Activated naive CD4-positive, alpha-beta T cell treated with anti-CD3 and anti-CD28 coated beads for 36 hours (primary cell): ENCODE results near the gene PIEZO1. TPM values are rescaled to one million over a fixed set of nuclear protein-coding genes. Genes with fewer than 3 reads are reported as not detected.

ENCODE experiments used
- CTCF ChIA-PET: fragments of 350-600 bp; sonication (Branson Sonifier 250); formaldehyde crosslinking; loops from one replicate; lab custom pipeline; 2021; ENCODE audit warnings: antibody characterized with exemption; lab: Charles Lee
- DNase-seq: peaks from one replicate; pipeline ENCODE4 v3.0.0-alpha.2; 2020
- H3K27ac Mint-ChIP-seq: one replicate; pipeline ENCODE4 v1.8.0; 2021; ENCODE audit warnings: mild to moderate bottlenecking, mixed read lengths
- H3K27me3 Mint-ChIP-seq: one replicate; pipeline ENCODE4 v1.8.0; 2021; ENCODE audit warnings: low read depth, mixed read lengths
- H3K36me3 Mint-ChIP-seq: one replicate; pipeline ENCODE4 v1.8.0; 2021; ENCODE audit warnings: low read depth, mixed read lengths
- H3K4me1 Mint-ChIP-seq: one replicate; pipeline ENCODE4 v1.8.0; 2021; ENCODE audit warnings: low read depth, mixed read lengths
- H3K4me3 Mint-ChIP-seq: one replicate; pipeline ENCODE4 v1.8.0; 2021; ENCODE audit warnings: mild to moderate bottlenecking, moderate library complexity, mixed read lengths
- H3K9me3 Mint-ChIP-seq: one replicate; pipeline ENCODE4 v1.8.0; 2021; ENCODE audit warnings: mixed read lengths
- intact Hi-C: fragments of 100-400 bp; cut with micrococcal nuclease; formaldehyde crosslinking; loops from one replicate; pipeline ENCODE4 v1.15.1; 2023
- total RNA-seq, 2 experiments: library from RNA; stranded (reverse); gene quantifications; one replicate each; pipeline ENCODE4 v1.2.3, GENCODE V29; 2021

The PIEZO1 gene
- total RNA-seq, 2 experiments from 2014 or later: 78.2 to 80.1 TPM

- no peaks in the 10 kb centered on the region for H3K9me3 Mint-ChIP-seq
Observed at GRCh38 chr16:88706965-88707826, 77.8 kb downstream of the PIEZO1 start.

GRCh38 chr16:88706229-88706964 is 78.6 kb downstream of the PIEZO1 start, which contains the start of the genes CTU2 and RNF166:
Gene CTU2, plus strand, starts transcription at chr16:88706503. Its CDS starts 28 bp downstream, at chr16:88706531.
Gene RNF166, minus strand, starts transcription at chr16:88706408. Its CDS starts 83 bp downstream, at chr16:88706325.
- peaks cover 12% of the 10 kb centered on the region for H3K36me3 Mint-ChIP-seq
- DNase-seq: peak; percentile 92
- CTCF ChIA-PET: interaction anchor here (0.7 to 1.2 kb wide), 4 partner anchors 12 to 104 kb away, joined by 3 to 5 read pairs (median 3); no protein-coding TSS in a partner anchor
- intact Hi-C loops: loop anchor here (1.0 to 10.0 kb wide), 5 partner anchors 43 to 388 kb away; partner anchors contain the start of genes ACSF3, CYBA, MVD and TRAPPC2L
- no peaks in the 10 kb centered on the region for H3K9me3 Mint-ChIP-seq
- peak within 1 kb of the TSS; percentile 77 for H3K27ac Mint-ChIP-seq
- peaks cover 60% of the 10 kb centered on the region for H3K4me1 Mint-ChIP-seq
- no peaks in the 10 kb centered on the region for H3K27me3 Mint-ChIP-seq
- H3K4me3 Mint-ChIP-seq: peak within 1 kb of the TSS; percentile 84

More at GRCh38 chr16:88706965-88707826, 77.8 kb downstream of the PIEZO1 start:
- H3K4me1 Mint-ChIP-seq: peaks cover 52% of the 10 kb centered on the region
- intact Hi-C loops: loop anchor here (1.0 to 10.0 kb wide), 5 partner anchors 44 to 388 kb away; partner anchors contain the start of genes ACSF3, CYBA, MVD and TRAPPC2L
- peak overlapping the region; percentile 82 for H3K4me3 Mint-ChIP-seq
- peak overlapping the region; percentile 77 for H3K27ac Mint-ChIP-seq
- no peaks in the 10 kb centered on the region for H3K27me3 Mint-ChIP-seq
- CTCF ChIA-PET: interaction anchor here (0.7 to 1.2 kb wide), 3 partner anchors 12 to 104 kb away, joined by 3 read pairs; no protein-coding TSS in a partner anchor
- peaks cover 12% of the 10 kb centered on the region for H3K36me3 Mint-ChIP-seq
- no peak for DNase-seq

DNA sequence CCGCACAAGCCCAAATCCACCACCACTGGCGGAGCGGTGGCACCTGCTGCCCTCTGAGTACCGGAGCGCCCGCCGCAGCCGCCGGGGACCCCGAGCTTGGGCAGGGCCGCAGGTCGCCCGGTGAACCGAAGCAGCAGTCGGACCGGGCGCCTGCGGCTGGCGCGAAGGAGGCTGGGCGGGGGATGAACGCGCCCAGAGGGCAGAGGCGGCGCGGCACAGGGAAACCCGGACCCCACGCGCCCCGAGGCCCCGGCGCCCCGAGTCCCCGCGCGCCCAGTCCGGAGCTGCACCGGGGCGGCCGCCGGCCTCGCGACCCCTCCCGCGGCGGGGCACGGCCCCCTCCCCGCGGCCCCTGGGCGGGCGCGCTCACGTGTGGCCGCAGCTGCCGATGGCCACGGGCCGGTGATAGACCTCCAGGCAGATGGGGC is 79.2 kb downstream of the PIEZO1 start:
- DNase-seq: peak; percentile 25

DNA sequence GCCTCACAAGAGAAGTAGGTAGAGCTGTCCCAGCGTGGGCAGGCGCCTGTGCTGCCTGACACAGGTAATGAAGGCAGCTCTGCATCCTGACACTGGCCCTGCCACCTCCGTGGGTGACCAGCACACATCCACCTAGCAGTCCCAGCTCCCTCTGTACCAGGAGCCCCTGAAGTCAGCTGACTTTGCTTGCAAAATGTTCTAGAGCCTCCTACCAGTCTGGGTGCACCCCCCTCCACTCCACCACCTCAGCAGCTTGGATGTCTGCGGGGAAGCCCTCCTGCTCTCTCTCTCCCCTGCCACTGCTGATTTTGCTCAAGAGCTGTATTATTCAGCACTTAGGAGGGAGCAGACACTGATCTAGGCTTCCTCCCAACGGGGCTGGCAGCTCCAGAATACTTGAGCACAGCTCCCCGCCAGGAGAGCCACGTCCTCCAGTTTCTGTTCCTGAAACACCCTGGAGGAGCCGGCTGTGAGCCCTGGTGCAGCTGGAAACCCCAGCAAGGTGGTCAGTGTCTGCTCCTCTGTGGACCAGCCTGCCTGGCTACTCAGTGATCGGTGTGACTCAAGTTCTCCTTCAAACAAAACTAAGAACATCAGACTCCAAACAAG is 79.8 kb downstream of the PIEZO1 start:
- peaks cover 15% of the 10 kb centered on the region for H3K36me3 Mint-ChIP-seq
- H3K4me1 Mint-ChIP-seq: peaks cover 63% of the 10 kb centered on the region
- H3K9me3 Mint-ChIP-seq: no peaks in the 10 kb centered on the region
- peak overlapping the region; percentile 84 for H3K4me3 Mint-ChIP-seq
- peak overlapping the region; percentile 74 for H3K27ac Mint-ChIP-seq
- peak; percentile 64 for DNase-seq
- CTCF ChIA-PET: interaction anchor here (0.8 to 1.3 kb wide), 5 partner anchors 13 to 153 kb away, joined by 3 to 6 read pairs (median 5); no protein-coding TSS in a partner anchor
- H3K27me3 Mint-ChIP-seq: no peaks in the 10 kb centered on the region
- intact Hi-C loops: loop anchor here (1.0 to 10.0 kb wide), 2 partner anchors 135 to 390 kb away; partner anchors contain the start of genes ACSF3 and ZC3H18

More for the DNA sequence above, 79.2 kb downstream of the PIEZO1 start:
- H3K9me3 Mint-ChIP-seq: no peaks in the 10 kb centered on the region
- peaks cover 15% of the 10 kb centered on the region for H3K36me3 Mint-ChIP-seq
- peak overlapping the region; percentile 84 for H3K4me3 Mint-ChIP-seq
- H3K27me3 Mint-ChIP-seq: no peaks in the 10 kb centered on the region
- CTCF ChIA-PET: interaction anchor here (1.0 to 1.3 kb wide), 3 partner anchors 24 to 152 kb away, joined by 5 to 6 read pairs (median 5); no protein-coding TSS in a partner anchor
- intact Hi-C loops: loop anchor here (1.0 to 10.0 kb wide), 6 partner anchors 43 to 389 kb away; partner anchors contain the start of genes ACSF3, CYBA, MVD and TRAPPC2L
- H3K27ac Mint-ChIP-seq: peak overlapping the region; percentile 74
- H3K4me1 Mint-ChIP-seq: peaks cover 59% of the 10 kb centered on the region

DNA sequence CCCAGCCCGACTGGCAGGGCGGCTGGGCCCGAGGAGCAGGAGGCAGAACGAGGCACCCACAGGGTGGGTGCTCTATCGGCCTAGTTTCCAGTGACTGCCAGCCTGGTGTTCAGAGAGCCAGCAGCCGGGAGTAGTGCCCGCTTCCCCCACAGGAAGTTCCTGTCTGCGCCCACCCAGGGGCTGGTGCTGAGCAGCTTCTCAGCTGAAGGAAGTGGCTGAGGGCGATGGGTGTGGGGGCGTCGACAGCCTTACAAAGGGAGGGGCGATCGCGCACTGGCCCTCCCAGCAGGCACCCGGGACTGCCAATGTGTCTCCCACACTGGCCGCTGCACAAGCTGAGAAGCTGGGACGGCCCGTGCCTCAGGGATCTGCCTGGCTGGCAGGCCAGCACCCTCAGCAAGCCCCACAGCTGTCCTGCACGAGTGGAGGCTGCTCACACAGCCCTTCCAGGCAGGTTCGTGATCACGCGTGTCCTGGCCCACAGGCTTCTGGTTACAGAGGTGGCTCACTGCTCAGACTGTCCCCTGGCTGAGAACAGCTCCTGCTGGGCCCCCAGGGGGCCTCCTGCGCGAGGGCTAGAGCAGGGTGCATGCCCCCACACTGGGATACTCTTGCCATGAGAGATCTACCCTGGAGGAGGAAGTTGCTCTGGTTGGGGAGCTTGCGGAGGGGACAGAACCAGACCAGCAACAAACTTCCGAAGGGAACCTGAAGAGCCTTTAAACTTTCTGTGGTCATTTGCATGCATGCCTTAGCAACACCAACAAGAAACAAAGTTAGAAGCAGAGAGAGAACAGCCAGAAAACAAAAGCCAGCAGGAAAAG is 81.3 kb downstream of the PIEZO1 start:
- H3K4me3 Mint-ChIP-seq: peak overlapping the region; percentile 84
- intact Hi-C loops: loop anchor here (5.0 to 10.0 kb wide), 3 partner anchors 66 to 391 kb away; partner anchors contain the start of genes ACSF3, CDT1 and IL17C
- peak; percentile 73 for DNase-seq
- no peaks in the 10 kb centered on the region for H3K9me3 Mint-ChIP-seq
- peak overlapping the region; percentile 98 for H3K27ac Mint-ChIP-seq
- CTCF ChIA-PET: interaction anchor here (0.7 to 2.0 kb wide), 2 partner anchors 23 to 108 kb away, joined by 3 to 10 read pairs; partner anchors contain the start of gene APRT
- H3K4me1 Mint-ChIP-seq: peaks cover 75% of the 10 kb centered on the region
- H3K36me3 Mint-ChIP-seq: peaks cover 19% of the 10 kb centered on the region
- H3K27me3 Mint-ChIP-seq: no peaks in the 10 kb centered on the region

GRCh38 chr16:88702371-88703210 is 82.4 kb downstream of the PIEZO1 start:
- no peaks in the 10 kb centered on the region for H3K27me3 Mint-ChIP-seq
- peaks cover 27% of the 10 kb centered on the region for H3K36me3 Mint-ChIP-seq
- no peaks in the 10 kb centered on the region for H3K9me3 Mint-ChIP-seq
- H3K4me1 Mint-ChIP-seq: peaks cover 78% of the 10 kb centered on the region
- DNase-seq: peak; percentile 49
- CTCF ChIA-PET: interaction anchor here (0.6 to 2.0 kb wide), 4 partner anchors 18 to 100 kb away, joined by 3 to 10 read pairs (median 6); no protein-coding TSS in a partner anchor
- peak overlapping the region; percentile 84 for H3K4me3 Mint-ChIP-seq
- H3K27ac Mint-ChIP-seq: peak overlapping the region; percentile 98
- intact Hi-C loops: loop anchor here (5.0 to 10.0 kb wide), 3 partner anchors 65 to 392 kb away; partner anchors contain the start of genes ACSF3, CDT1 and IL17C

DNA sequence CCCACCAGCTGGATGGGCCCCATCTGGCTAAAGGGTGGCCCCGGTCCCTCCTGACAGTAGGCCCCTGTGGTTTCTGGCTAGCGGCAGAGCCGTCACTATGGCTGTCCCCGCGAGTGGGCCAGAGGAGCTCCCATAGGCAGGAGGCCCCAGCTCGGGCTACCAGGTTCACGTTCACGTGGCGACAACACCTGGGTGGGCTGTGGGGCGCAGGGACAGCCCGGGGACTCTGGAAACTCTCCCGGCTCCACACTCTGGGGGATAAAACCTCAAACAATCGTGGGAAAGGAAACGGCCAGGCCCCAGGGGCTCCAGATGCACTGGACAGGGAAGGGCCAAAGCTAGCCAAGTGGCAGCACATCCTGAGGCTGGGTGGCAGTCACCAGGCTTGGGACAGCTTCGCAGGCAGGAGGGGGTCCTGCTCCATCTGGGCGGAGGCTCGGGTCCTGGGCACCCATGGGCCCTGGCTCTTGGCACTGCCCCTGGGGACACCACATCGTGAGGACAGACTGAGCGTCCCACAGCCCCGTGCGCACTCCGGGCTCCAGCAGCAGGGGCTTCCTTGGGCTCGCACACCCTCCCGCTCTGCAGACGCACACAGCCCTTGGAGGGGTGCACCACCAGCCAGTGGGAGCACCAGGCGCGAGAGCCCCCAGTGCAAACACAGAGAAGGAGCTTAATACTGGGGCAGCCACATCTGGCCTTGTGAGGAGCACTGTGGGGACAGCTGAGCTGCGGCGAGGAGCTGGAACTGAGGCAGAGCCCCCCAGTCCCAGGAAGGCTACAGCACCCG is 83.2 kb downstream of the PIEZO1 start:
- H3K9me3 Mint-ChIP-seq: no peaks in the 10 kb centered on the region
- H3K36me3 Mint-ChIP-seq: peaks cover 26% of the 10 kb centered on the region
- peak overlapping the region; percentile 84 for H3K4me3 Mint-ChIP-seq
- peak; percentile 26 for DNase-seq
- H3K27ac Mint-ChIP-seq: peak overlapping the region; percentile 98
- H3K4me1 Mint-ChIP-seq: peaks cover 71% of the 10 kb centered on the region
- intact Hi-C loops: loop anchor here (1.0 to 10.0 kb wide), 9 partner anchors 15 to 393 kb away; partner anchors contain the start of genes ACSF3, CDT1, CYBA and IL17C
- CTCF ChIA-PET: interaction anchor here (0.6 to 1.7 kb wide), 3 partner anchors 17 to 101 kb away, joined by 3 to 7 read pairs (median 5); no protein-coding TSS in a partner anchor
- no peaks in the 10 kb centered on the region for H3K27me3 Mint-ChIP-seq

GRCh38 chr16:88700636-88701482 is 84.2 kb downstream of the PIEZO1 start:
- intact Hi-C loops: loop anchor here (1.0 to 10.0 kb wide), 9 partner anchors 15 to 394 kb away; partner anchors contain the start of genes ACSF3, CDT1, CYBA and IL17C
- Mint-ChIP-seq H3K4me3 (peak overlapping the region; percentile 84), H3K36me3 (peaks cover 26% of the 10 kb centered on the region), H3K27ac (peak overlapping the region; percentile 98), H3K27me3 (no peaks in the 10 kb centered on the region), H3K9me3 (no peaks in the 10 kb centered on the region), H3K4me1 (peaks cover 71% of the 10 kb centered on the region)
- CTCF ChIA-PET: interaction anchor here (1.1 to 1.7 kb wide), 3 partner anchors 9 to 80 kb away, joined by 3 to 7 read pairs (median 5); no protein-coding TSS in a partner anchor
- DNase-seq: peak; percentile 98
